ENCODE data around the gene UQCC3.
A peak's percentile ranks its signal among the peaks of the same experiment; 100 is the strongest.
"Not testable (repeated sequence)": the region's sequence is repeated elsewhere in the genome, so short reads cannot be mapped to it uniquely, and the experiment has no call there.

The UQCC3 gene

GRCh38 chr11:62669420-62670161 is 1.9 kb upstream of the UQCC3 start:
- Histone ChIP-seq H3K9me3 (no peaks in the 10 kb centered on the region), H3K27ac (peak overlapping the region in 1 of 2 donors; percentile 4), H3K27me3 (no peaks in the 10 kb centered on the region), H3K4me3 (no peak overlapping the region), H3K36me3 (peaks cover 6 to 23% (median 8%) of the 10 kb centered on the region in 3 donors), H3K4me1 (peaks cover 7 to 51% (median 42%) of the 10 kb centered on the region in 4 donors)
- intact Hi-C loops (cut with DNase I; ENCODE audit: low total_unique reads): no loop called here
- no peak for DNase-seq
- TF ChIP-seq, protein P1, sequence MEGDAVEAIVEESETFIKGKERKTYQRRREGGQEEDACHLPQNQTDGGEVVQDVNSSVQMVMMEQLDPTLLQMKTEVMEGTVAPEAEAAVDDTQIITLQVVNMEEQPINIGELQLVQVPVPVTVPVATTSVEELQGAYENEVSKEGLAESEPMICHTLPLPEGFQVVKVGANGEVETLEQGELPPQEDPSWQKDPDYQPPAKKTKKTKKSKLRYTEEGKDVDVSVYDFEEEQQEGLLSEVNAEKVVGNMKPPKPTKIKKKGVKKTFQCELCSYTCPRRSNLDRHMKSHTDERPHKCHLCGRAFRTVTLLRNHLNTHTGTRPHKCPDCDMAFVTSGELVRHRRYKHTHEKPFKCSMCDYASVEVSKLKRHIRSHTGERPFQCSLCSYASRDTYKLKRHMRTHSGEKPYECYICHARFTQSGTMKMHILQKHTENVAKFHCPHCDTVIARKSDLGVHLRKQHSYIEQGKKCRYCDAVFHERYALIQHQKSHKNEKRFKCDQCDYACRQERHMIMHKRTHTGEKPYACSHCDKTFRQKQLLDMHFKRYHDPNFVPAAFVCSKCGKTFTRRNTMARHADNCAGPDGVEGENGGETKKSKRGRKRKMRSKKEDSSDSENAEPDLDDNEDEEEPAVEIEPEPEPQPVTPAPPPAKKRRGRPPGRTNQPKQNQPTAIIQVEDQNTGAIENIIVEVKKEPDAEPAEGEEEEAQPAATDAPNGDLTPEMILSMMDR (IDR thresholded peaks at IDR 0.05): no peak

GRCh38 chr11:62671236-62671607 is 251 bp upstream of the UQCC3 start:
- H3K4me1 ChIP-seq: peaks cover 7 to 49% (median 39%) of the 10 kb centered on the region in 4 donors
- DNase-seq: no peak
- H3K27me3 ChIP-seq: no peaks in the 10 kb centered on the region
- H3K4me3 ChIP-seq: peak overlapping the region; percentile 58 to 92
- no peaks in the 10 kb centered on the region for H3K9me3 ChIP-seq
- peaks cover 8 to 37% (median 11%) of the 10 kb centered on the region in 3 donors for H3K36me3 ChIP-seq
- intact Hi-C loops (cut with DNase I; ENCODE audit: low total_unique reads): no loop called here
- TF ChIP-seq, protein P1 (IDR thresholded peaks at IDR 0.05): no peak
- H3K27ac ChIP-seq: peak overlapping the region; percentile 92 to 94

DNA sequence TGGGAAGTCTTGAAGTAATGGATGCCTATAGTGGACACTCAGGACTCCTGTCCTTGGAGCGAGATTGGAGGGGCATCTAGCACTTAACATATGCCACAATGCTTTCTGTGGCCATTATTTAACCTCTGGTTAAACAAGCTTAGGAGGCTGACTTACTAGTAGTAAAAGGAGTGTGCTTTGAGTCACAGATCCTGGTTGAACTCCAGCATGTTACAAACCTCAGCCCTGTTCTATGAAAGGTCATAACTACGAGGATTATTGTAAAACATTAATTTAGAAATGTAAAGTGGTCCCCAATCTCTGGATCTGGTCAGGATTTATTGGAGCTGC is 1.7 kb downstream of the UQCC3 start:
- H3K27ac ChIP-seq: peak overlapping the region in 1 of 2 donors; percentile 94
- no peaks in the 10 kb centered on the region for H3K27me3 ChIP-seq
- intact Hi-C loops (cut with DNase I; ENCODE audit: low total_unique reads): no loop called here
- peaks cover 0 to 45% (median 34%) of the 10 kb centered on the region in 4 donors for H3K4me1 ChIP-seq
- DNase-seq: no peak
- H3K9me3 ChIP-seq: no peaks in the 10 kb centered on the region
- TF ChIP-seq, protein P1 (IDR thresholded peaks at IDR 0.05): no peak
- H3K4me3 ChIP-seq: peak overlapping the region in 1 of 2 donors; percentile 92
- peaks cover 19 to 41% (median 21%) of the 10 kb centered on the region in 3 donors for H3K36me3 ChIP-seq

GRCh38 chr11:62675415-62675814 is 3.9 kb downstream of the UQCC3 start:
- DNase-seq; intact Hi-C loops (cut with DNase I; ENCODE audit: low total_unique reads); H3K9me3 ChIP-seq; H3K27me3 ChIP-seq; H3K4me3 ChIP-seq; H3K27ac ChIP-seq: not testable (repeated sequence)
- Histone ChIP-seq H3K4me1 (peaks cover 0 to 51% (median 37%) of the 10 kb centered on the region in 4 donors), H3K36me3 (peaks cover 19 to 41% (median 21%) of the 10 kb centered on the region in 3 donors)

DNA sequence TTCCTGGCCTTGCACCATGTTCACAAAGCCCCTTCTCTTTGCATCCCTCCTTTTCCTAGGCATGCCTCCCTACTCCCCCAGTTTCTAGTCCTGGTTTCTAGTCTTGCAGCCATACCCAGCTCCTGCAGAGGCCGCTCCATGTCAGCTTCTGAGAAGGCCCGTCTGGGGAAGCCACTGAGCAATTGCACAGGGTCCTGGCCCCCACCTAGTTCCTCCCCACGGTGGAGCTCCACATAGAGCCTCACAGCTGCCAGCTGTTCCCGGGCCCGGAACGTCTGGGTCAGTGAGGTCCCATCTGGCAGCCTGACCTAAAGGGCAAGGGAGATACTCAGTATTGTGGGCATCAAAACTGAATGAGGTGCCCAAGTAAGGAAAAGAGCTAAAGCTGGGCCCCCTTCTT is 5.2 kb downstream of the UQCC3 start:
- Histone ChIP-seq H3K27me3 (no peaks in the 10 kb centered on the region), H3K36me3 (peaks cover 19 to 41% (median 21%) of the 10 kb centered on the region in 3 donors), H3K4me1 (peaks cover 0 to 45% (median 32%) of the 10 kb centered on the region in 4 donors), H3K27ac (no peak overlapping the region), H3K4me3 (no peak overlapping the region), H3K9me3 (no peaks in the 10 kb centered on the region)
- TF ChIP-seq, protein P1 (IDR thresholded peaks at IDR 0.05): no peak
- DNase-seq: no peak
- intact Hi-C loops (cut with DNase I; ENCODE audit: low total_unique reads): no loop called here

GRCh38 chr11:62677156-62677555 is 5.7 kb downstream of the UQCC3 start:
- DNase-seq: no peak
- no peak overlapping the region for H3K4me3 ChIP-seq
- TF ChIP-seq, protein P1 (IDR thresholded peaks at IDR 0.05): no peak
- H3K27ac ChIP-seq: no peak overlapping the region
- H3K36me3 ChIP-seq: peaks cover 19 to 41% (median 21%) of the 10 kb centered on the region in 3 donors
- H3K27me3 ChIP-seq: no peaks in the 10 kb centered on the region
- no peaks in the 10 kb centered on the region for H3K9me3 ChIP-seq
- H3K4me1 ChIP-seq: peaks cover 0 to 45% (median 30%) of the 10 kb centered on the region in 4 donors
- intact Hi-C loops (cut with DNase I; ENCODE audit: low total_unique reads): no loop called here

Measured in tibial artery (tissue), 4 donors.